Measurements from ENCODE around the gene CCDC127.

- TF ChIP-seq, protein P1, sequence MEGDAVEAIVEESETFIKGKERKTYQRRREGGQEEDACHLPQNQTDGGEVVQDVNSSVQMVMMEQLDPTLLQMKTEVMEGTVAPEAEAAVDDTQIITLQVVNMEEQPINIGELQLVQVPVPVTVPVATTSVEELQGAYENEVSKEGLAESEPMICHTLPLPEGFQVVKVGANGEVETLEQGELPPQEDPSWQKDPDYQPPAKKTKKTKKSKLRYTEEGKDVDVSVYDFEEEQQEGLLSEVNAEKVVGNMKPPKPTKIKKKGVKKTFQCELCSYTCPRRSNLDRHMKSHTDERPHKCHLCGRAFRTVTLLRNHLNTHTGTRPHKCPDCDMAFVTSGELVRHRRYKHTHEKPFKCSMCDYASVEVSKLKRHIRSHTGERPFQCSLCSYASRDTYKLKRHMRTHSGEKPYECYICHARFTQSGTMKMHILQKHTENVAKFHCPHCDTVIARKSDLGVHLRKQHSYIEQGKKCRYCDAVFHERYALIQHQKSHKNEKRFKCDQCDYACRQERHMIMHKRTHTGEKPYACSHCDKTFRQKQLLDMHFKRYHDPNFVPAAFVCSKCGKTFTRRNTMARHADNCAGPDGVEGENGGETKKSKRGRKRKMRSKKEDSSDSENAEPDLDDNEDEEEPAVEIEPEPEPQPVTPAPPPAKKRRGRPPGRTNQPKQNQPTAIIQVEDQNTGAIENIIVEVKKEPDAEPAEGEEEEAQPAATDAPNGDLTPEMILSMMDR (conservative IDR thresholded peaks at IDR 0.05), result no peak
- no peak for TF ChIP-seq EZH2 (IDR thresholded peaks at IDR 0.05; ENCODE audit: low read depth)
Observed at GRCh38 chr5:191949-192690, 25.8 kb downstream of the CCDC127 start.

Measured in PC-9 (cell line).